ENCODE results near the gene NPTN.

NPTN gene

DNA sequence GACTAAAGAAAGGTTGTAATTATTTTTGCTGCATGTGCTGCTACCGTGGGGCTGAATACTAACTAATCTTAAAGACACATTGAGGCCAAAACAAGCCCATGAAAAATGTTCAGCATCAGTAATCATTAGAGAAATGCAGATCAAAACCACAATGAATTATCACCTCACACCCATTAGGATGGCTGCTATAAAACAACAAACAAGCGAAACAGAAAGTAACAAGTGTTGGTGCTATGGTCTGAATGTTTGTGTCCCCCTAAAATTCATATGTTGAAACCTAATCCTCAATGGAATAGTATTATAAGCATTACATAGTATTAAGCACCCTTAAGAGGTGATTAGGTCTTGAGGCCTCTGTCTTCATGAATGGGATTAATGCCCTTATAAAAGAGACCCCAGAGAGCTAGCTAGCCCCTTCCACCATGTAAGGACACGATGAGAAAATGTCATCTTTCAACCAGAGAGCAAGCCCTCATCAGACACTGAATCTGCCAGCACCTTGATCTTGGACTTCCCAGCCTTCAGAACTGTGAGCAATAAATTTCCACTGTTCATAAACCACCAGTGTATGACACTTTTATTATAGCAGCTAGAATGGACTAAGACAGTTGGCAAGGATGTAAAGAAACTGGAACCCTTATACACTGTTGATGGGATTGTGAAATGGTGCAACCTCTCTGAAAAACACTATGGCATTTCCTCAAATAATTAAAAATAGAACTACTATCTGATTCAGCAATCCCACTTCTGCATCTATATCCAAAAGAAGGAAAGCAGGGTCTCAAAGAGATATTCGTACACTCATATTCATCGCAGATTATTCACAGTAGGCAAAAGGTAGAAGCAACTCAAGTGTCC lies 114.1 kb downstream of the NPTN start:
- DNase-seq (ENCODE audit: low read depth in 2 of 2) = no peak

DNA sequence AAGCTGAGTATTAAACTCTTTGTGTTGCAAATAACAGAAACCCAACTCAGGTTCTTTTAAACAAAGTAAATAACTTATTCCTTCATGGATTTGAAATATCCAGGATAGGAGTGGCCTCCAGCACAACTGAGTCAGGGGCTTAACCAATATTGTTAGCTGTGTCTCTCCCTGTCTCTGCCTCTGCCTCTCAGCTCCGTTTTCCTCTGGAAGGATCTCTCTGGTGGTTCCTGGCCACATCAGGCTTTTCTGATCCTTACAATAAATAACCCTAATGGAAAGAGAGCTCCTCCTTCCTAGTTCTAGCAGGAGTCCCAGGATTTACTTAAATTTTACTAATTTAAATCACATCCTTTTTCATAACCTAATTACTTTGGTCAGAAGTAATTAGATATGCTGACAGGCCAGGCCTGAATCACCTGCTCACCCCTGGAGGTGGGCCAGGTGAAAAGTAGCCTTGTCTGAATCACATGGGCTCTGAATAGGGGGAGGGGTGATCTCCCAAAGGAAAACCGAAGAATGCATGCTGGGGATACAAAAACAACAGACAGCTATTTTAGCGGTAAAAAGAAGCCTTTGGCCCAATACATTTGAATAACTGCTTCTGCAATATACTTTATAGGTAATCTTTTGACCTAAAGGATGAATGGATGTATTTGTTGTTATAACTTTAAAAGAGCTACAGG lies 114.9 kb downstream of the NPTN start:
- DNase-seq (ENCODE audit: low read depth in 2 of 2) = no peak

DNA sequence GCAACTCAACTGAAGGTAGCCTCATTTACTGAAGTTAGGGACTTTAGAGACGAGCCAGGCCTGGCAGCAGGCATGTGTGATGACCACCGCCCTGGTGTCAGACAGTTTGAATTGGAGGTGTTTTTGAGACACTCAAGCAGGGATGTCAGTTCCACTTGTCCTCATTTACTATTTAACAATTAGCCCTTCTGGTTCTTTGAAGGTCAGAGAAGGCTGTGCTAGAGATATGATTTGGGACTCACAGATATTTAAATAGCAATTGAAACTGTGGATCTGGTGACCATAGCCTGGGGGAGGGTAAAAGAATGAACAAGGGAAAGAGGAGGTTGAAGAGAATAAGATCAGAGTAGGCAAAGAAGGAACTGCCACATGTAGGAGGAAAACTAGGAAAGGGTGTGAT lies 115.6 kb downstream of the NPTN start:
- DNase-seq (ENCODE audit: low read depth in 2 of 2) = no peak

DNA sequence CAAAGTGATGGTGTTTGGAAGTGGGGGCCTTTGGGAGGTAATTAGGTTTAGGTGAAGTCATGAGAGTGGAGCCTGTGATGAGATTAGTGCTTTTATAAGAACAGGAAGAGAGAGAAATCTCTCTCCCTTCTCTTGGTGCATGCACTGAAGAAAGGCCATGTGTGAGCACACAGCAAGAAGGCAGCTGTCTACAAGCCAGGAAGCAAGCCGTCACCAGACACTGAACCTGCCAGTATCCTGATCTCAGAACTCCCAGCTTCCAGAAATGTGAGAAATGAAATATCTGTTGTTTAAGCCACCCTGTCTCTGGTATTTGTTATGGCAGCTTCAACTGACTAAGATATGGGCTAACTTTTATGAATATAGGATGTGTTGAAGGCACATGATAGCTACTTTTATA lies 117.7 kb downstream of the NPTN start:
- no peak for DNase-seq (ENCODE audit: low read depth in 2 of 2)

Measured in stimulated activated CD4-positive, alpha-beta T cell treated with anti-CD3 and anti-CD28 coated beads, Interleukin-12 subunit alpha, Interleukin-12 subunit beta, amount 100 ng/mL, for 24 hours (primary cell).